Measurements from ENCODE around the gene TRIM34. TPM values are rescaled to one million over a fixed set of nuclear protein-coding genes. Genes with fewer than 3 reads are reported as not detected.

The TRIM34 gene
- polyA plus RNA-seq, 1 of the 3 experiments (the other 2 are of a cell fraction): 3.2 TPM

- Histone ChIP-seq H3K4me2 (no peak overlapping the region), H3K27me3 (ENCODE audit: insufficient read depth) (no peaks in the 10 kb centered on the region), H3K9me2 (no peaks in the 10 kb centered on the region), H3K9ac (no peak overlapping the region), H2AFZ (ENCODE audit: low read depth) (no peak overlapping the region), H3K79me2 (ENCODE audit: insufficient read depth) (peaks cover 25% of the 10 kb centered on the region), H3F3A (replicated peaks; ENCODE audit: insufficient read depth) (peaks cover 13% of the 10 kb centered on the region), H3K4me1 (ENCODE audit: control insufficient read depth in 1 of 2, insufficient read depth in 2 of 2, low read depth in 1 of 2, low read length in 1 of 2) (no peaks in the 10 kb centered on the region; a peak in 1 of 4 replicates), H3K36me3 (replicated peaks in 1 of 2; ENCODE audit: control insufficient read depth in 1 of 2, insufficient read depth in 2 of 2, low read length in 1 of 2) (no peaks in the 10 kb centered on the region), H3K9me3 (no peaks in the 10 kb centered on the region), H3K4me3 (ENCODE audit: low read depth in 2 of 2, low read length in 1 of 2) (no peak overlapping the region), H3K27ac (ENCODE audit: low read depth in 2 of 2, low read length in 1 of 2) (peak overlapping the region in 1 of 2 experiments; percentile 100; a peak in 1 of 4 replicates), H4K20me1 (ENCODE audit: insufficient read depth) (no peaks in the 10 kb centered on the region)
- TF ChIP-seq SIN3A (IDR thresholded peaks at IDR 0.05; ENCODE audit: borderline replicate concordance, low read depth, low read length) (no peak), GABPA (IDR thresholded peaks at IDR 0.05; ENCODE audit: low read depth) (no peak)
- 85% methylated on average over 4 of the region's 4 CpGs for WGBS (ENCODE audit: low lambda C conversion rate)
- DNase-seq: no peak
- POLR2A ChIA-PET: no interaction called here
- CTCF ChIA-PET: no interaction called here
Measured at GRCh38 chr11:5686426-5686825, 61.6 kb downstream of the TRIM34 start.

DNA sequence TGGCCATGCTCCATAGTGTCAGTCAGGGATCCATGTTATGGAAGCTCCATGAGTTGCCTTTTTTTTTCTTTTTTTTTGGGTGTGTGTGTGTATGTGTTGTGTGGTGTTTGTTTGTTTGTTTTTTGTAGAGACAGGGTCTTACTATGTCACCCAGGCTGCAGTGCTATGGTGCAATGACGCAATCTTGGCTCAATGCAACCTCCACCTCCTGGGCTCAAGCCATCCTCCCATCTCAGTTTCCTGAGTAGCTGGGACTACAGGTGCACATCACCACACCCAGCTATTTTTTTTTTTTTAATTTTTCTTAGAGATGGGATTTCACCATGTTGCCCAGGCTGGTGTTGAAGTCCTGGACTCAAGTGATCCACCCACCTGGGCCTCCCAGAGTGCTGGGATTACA is 63.7 kb downstream of the TRIM34 start:
- Histone ChIP-seq H3K9me2 (no peaks in the 10 kb centered on the region), H3K9ac (no peak overlapping the region), H3F3A (replicated peaks; ENCODE audit: insufficient read depth) (peaks cover 13% of the 10 kb centered on the region), H3K79me2 (ENCODE audit: insufficient read depth) (peaks cover 4% of the 10 kb centered on the region; the same call in 1 of the 2 replicates), H3K36me3 (replicated peaks in 1 of 2; ENCODE audit: control insufficient read depth in 1 of 2, insufficient read depth in 2 of 2, low read length in 1 of 2) (no peaks in the 10 kb centered on the region), H3K27ac (ENCODE audit: low read depth in 2 of 2, low read length in 1 of 2) (peak overlapping the region in 1 of 2 experiments; percentile 82; a peak in 1 of 4 replicates), H2AFZ (ENCODE audit: low read depth) (peak overlapping the region; percentile 58; the same call in 1 of the 2 replicates), H3K4me1 (ENCODE audit: control insufficient read depth in 1 of 2, insufficient read depth in 2 of 2, low read depth in 1 of 2, low read length in 1 of 2) (no peaks in the 10 kb centered on the region; a peak in 1 of 4 replicates), H4K20me1 (ENCODE audit: insufficient read depth) (no peaks in the 10 kb centered on the region), H3K4me2 (no peak overlapping the region), H3K9me3 (no peaks in the 10 kb centered on the region), H3K27me3 (ENCODE audit: insufficient read depth) (no peaks in the 10 kb centered on the region), H3K4me3 (ENCODE audit: low read depth in 2 of 2, low read length in 1 of 2) (no peak overlapping the region)
- no peak for TF ChIP-seq SIN3A (IDR thresholded peaks at IDR 0.05; ENCODE audit: borderline replicate concordance, low read depth, low read length)
- POLR2A ChIA-PET: no interaction called here
- CTCF ChIA-PET: no interaction called here
- WGBS (ENCODE audit: low lambda C conversion rate): 88% methylated on average over 1 of the region's 1 CpG
- DNase-seq: no peak

- H3K4me2 ChIP-seq: peak within 1 kb of the TSS; percentile 76
- H3K9me3 ChIP-seq: no peaks in the 10 kb centered on the region
- no peaks in the 10 kb centered on the region for H4K20me1 ChIP-seq (ENCODE audit: insufficient read depth)
- H3K9ac ChIP-seq: peak within 1 kb of the TSS; percentile 84
- ChIA-PET CTCF (interaction anchor here (0.9 kb wide), 1 partner anchor 11 kb away, joined by 3 read pairs; no protein-coding TSS in a partner anchor), POLR2A (no interaction called here)
- peaks cover 7% of the 10 kb centered on the region for H3F3A ChIP-seq (replicated peaks; ENCODE audit: insufficient read depth)
- peak within 1 kb of the TSS; percentile 58 for H2AFZ ChIP-seq (ENCODE audit: low read depth)
- WGBS (ENCODE audit: low lambda C conversion rate): 33% methylated on average over 2 of the region's 2 CpGs
- DNase-seq: no peak
- H3K36me3 ChIP-seq (replicated peaks in 1 of 2; ENCODE audit: control insufficient read depth in 1 of 2, insufficient read depth in 2 of 2, low read length in 1 of 2): peaks cover 3 to 4% of the 10 kb centered on the region in 2 experiments
- H3K4me1 ChIP-seq (ENCODE audit: control insufficient read depth in 1 of 2, insufficient read depth in 2 of 2, low read depth in 1 of 2, low read length in 1 of 2): no peaks in the 10 kb centered on the region; a peak in 1 of 4 replicates
- H3K79me2 ChIP-seq (ENCODE audit: insufficient read depth): no peaks in the 10 kb centered on the region
- TF ChIP-seq POLR2AphosphoS5 (IDR thresholded peaks at IDR 0.05; ENCODE audit: low read depth, low read length): 0 out of 2 replicates have a peak, but pooled peaks have one; percentile 30
- no peak for TF ChIP-seq MEF2A (IDR thresholded peaks at IDR 0.05; ENCODE audit: borderline replicate concordance, low read depth)
- peak; percentile 22; the same call in 1 of the 2 replicates for TF ChIP-seq ELF1 (IDR thresholded peaks at IDR 0.05)
- TF ChIP-seq, protein P1, sequence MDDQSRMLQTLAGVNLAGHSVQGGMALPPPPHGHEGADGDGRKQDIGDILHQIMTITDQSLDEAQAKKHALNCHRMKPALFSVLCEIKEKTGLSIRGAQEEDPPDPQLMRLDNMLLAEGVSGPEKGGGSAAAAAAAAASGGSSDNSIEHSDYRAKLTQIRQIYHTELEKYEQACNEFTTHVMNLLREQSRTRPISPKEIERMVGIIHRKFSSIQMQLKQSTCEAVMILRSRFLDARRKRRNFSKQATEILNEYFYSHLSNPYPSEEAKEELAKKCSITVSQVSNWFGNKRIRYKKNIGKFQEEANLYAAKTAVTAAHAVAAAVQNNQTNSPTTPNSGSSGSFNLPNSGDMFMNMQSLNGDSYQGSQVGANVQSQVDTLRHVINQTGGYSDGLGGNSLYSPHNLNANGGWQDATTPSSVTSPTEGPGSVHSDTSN (IDR thresholded peaks at IDR 0.05): no peak
- no peak for TF ChIP-seq SMC3 (IDR thresholded peaks at IDR 0.05; ENCODE audit: low read depth, low read length)
- TF ChIP-seq, protein P2, sequence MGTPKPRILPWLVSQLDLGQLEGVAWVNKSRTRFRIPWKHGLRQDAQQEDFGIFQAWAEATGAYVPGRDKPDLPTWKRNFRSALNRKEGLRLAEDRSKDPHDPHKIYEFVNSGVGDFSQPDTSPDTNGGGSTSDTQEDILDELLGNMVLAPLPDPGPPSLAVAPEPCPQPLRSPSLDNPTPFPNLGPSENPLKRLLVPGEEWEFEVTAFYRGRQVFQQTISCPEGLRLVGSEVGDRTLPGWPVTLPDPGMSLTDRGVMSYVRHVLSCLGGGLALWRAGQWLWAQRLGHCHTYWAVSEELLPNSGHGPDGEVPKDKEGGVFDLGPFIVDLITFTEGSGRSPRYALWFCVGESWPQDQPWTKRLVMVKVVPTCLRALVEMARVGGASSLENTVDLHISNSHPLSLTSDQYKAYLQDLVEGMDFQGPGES (IDR thresholded peaks at IDR 0.05; ENCODE audit: low read depth, low read length): no peak
- TF ChIP-seq RXRA (IDR thresholded peaks at IDR 0.05; ENCODE audit: borderline replicate concordance, low read depth): no peak
- peak; percentile 29 for TF ChIP-seq TAF1 (IDR thresholded peaks at IDR 0.05; ENCODE audit: borderline replicate concordance, low read depth, low read length)
- TF ChIP-seq EZH2phosphoT487 (IDR thresholded peaks at IDR 0.05; ENCODE audit: borderline replicate concordance, low read depth): no peak
- 0 out of 2 replicates have a peak, but pooled peaks have one; percentile 37 for TF ChIP-seq YY1 (IDR thresholded peaks at IDR 0.05; ENCODE audit: low read depth)
- TF ChIP-seq EP300 (IDR thresholded peaks at IDR 0.05; ENCODE audit: borderline replicate concordance in 1 of 2, low read depth in 1 of 2, low read length in 1 of 2): no peak
- no peak for TF ChIP-seq RAD21 (IDR thresholded peaks at IDR 0.05; ENCODE audit: low read length)
- TF ChIP-seq FOXM1 (IDR thresholded peaks at IDR 0.05; ENCODE audit: low read depth): no peak
- no peaks in the 10 kb centered on the region for H3K9me2 ChIP-seq
- peak within 1 kb of the TSS; percentile 44 to 52; a peak in 3 of 4 replicates for H3K4me3 ChIP-seq (ENCODE audit: low read depth in 2 of 2, low read length in 1 of 2)
- peak within 1 kb of the TSS; percentile 82 to 92 for H3K27ac ChIP-seq (ENCODE audit: low read depth in 2 of 2, low read length in 1 of 2)
- H3K27me3 ChIP-seq (ENCODE audit: insufficient read depth): no peaks in the 10 kb centered on the region
Measured at GRCh38 chr11:5689551-5689983, 64.8 kb downstream of the TRIM34 start, which contains the start of gene TRIM22. TSS of gene TRIM22 (plus strand) at chr11:5689790. CDS start at chr11:5696233, 6,443 bp downstream.
